Pons (tissue), 1 donor: ENCODE data around the gene SFI1.
"Not testable (repeated sequence)": the region's sequence is repeated elsewhere in the genome, so short reads cannot be mapped to it uniquely, and the experiment has no call there.

Experiments used
- DNase-seq: peaks from one replicate; pipeline ENCODE4 v3.0.0-alpha.2; 2016; ENCODE audit warnings: low spot score

SFI1 gene

DNA sequence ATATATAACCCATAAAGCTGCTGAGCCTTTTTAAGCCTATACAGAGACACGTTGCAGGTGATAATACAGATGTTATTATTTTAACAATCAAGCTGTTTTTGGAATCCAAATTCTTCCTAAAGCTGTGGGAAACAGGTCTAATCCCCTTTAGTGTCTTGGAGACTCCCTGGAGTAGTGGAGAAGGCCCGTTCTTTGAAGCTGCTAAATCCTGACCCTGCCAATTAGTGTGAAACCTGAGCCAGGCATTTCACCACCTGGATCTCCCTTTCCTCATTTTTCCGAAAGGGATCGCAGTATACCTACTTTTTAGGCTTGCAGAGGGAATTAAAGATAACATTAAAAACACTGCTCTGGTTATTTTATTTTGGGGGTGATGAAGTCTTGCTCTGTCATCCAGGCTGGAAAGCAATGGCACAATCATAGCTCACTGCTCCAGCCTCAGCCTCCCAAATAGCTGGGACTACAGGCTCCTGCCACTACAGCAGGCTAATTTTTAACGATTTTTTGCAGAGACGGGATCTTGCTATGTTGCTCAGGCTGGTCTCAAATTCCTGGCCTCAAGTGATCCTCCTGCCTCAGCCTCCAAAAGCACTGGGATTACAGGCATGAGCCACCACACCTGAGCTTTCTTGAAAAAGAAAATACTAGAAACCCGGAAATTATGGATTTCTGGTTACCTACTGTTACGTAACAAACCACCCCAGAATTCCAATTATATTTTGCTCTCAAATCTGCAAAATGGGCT lies 4.9 kb upstream of the SFI1 start:
- DNase-seq = no peak

DNA sequence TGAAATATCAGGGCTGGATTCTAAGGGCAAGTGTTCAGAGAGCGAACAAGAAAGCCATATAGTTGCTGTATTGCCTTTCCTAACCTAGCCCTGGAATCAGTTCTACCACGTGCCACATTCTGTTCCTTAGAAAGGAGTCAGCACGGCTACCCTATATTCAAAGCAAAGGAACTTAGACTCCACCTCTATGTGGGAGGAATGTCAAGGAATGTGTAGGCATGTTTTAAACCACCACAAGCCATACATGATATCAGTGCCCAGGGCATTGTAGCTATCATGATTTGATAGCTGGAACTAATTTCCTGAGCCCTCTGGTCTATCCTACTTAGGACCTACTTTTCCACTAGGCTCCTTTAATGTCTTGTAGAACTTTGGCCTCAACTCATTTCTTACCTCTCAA lies 4.2 kb upstream of the SFI1 start:
- DNase-seq = no peak

DNA sequence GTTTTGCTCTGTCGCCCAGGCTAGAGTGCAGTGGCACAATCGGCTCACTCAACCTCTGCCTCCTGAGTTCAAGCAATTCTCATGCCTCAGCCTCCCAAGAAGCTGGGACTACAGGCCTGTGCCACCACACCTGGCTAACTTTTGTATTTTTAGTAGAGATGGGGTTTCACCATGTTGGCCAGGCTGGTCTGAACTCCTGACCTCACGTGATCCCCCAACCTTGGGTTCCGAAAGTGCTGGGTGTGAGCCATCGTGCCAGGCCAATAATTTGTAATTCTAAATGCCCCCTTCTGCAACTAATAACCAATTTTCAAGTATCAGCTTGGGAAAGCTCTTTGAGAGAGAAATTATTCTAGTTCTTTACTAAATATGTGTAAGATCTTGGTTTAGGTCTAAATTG lies 3.0 kb upstream of the SFI1 start:
- DNase-seq = not testable (repeated sequence)

DNA sequence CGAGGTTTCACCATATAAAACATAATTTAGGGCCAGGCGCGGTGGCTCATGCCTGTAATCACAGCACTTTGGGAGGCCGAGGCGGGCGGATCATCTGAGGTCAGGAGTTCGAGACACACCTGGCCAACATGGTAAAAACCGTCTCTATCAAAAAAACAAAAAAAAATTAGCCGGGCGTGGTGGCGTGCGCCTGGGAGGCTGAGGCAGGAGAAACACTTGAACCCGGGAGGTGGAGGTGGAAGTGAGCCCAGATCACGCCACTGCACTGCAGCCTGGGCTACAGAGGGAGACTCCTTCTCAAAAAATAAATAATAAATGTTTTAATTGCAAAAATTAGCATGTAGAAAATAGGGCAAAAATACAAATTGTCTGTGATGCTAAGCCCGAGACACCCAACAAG lies 993 bp upstream of the SFI1 start:
- no peak for DNase-seq

DNA sequence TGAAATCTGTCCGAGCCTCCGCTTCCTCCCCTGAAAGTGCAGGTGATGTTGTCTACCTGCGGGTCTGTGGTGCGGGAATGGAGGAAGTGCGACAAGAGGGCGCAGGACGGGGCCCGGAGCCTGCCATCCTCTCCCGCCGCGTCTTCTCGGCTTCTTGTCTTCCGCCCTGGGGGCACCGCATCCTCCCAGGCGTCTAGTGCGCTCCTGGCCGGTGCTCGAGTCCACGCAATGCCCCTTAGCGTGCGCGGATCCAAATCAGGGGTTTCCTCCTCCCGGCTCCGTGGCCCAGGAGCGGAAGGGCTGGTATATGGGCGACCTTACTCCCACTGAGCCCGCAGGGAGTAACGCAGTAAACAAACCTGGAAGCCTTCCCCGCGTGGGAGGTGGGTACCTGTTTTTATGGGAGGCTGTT lies 405 bp downstream of the SFI1 start:
- DNase-seq = no peak

DNA sequence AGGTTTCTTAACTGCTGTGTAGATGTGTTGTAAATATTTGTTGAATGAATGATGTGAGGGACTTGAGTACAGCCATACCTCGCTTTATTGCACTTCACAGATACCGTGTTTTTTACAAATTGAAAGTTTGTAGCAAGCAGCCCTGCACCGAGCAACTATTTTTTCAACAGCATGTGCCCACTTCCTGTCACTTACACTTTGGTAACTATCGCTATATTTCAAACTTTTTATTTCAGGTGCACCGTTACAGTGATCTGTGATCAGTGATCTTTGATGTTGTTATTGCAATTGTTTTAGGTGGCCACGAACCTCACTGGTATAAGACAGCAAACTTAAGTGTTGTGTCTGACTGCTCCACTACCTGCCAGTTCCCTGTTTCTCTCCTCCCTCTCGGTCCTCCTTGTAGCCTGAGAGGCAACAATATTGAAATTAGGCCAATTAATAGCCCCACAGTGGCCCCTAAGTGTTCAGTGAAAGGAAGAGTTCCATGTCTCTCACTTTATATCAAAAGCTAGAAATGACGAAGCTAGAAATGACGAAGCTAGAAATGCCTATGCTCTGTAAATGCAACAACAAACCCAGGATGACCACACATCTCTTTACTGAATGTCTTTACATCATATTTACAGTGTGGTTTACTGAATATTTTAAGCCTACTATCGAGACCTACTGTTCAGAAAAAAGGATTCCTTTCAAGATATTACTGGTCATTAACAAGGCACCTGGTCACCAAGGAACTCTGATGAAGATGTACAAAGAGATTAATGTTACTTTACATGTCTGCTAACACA lies 1.0 kb downstream of the SFI1 start:
- DNase-seq = no peak

DNA sequence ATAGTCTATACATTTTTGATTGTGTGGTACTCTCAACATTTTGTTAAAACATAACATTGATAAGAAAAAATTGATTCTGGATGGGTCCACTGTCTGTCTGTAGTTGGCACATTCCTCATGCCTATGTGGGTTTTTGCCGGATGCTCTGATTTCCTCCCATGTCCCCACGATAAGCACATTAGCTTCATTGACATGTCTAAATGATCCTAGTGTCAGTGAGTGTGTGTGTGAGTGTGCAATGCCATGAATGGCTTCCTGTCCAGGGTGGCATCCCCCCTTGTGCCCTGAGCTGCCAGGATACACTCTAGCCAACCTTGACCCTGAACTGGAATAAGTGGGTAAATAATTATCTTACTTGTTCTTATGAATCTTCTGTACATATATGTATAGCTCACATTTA lies 5.4 kb downstream of the SFI1 start:
- no peak for DNase-seq

DNA sequence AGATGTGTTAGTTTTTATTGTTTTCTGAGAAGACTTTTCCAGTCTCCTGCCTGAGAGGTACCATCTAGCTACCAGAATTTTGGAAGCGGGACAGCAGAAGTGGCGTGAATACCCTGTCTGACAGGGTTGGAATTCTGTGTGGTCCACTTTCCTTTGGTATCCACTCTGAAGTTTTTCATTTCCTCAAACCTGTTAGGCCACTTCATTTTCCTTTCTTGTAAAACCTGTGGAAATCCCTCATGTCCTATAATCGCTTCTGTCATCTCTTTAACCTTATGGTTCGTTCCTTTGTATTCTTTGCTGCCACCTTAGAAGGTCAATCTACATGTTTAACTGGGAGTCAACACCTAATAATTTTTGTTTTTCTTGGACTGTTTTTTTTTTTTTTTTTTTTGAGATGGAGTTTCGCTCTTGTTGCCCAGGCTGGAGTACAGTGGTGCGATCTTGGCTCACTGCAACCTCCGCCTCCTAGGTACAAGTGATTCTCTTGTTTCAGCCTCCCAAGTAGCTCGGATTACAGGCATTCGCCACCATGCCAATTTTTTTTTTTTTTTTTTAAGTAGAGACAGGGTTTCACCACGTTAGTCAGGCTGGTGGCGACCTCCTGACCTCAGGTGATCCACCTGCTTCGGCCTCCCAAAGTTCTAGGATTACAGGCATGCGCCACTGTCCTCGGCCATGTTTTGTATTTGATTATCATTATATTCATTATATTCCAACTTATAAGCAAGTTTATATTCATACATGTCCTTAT lies 7.1 kb downstream of the SFI1 start:
- no peak for DNase-seq

DNA sequence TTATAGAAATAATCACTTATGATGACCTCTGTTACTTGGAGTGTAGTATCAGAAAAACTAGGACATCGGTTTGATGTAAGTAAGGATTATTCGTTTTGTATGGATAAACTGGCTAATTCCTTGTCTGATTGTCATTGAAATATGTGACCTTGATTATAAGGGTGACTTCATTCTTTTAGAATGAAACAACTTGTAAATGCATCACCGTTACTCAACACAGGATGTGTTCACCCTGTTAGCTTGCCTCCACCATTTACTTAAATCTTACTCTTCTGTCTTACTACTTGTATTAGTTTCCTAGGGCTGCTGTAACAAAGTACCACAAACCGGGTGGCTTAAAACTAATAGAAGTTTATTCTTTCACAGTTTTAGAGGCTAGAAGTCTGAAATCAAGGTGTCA lies 7.9 kb downstream of the SFI1 start:
- no peak for DNase-seq

DNA sequence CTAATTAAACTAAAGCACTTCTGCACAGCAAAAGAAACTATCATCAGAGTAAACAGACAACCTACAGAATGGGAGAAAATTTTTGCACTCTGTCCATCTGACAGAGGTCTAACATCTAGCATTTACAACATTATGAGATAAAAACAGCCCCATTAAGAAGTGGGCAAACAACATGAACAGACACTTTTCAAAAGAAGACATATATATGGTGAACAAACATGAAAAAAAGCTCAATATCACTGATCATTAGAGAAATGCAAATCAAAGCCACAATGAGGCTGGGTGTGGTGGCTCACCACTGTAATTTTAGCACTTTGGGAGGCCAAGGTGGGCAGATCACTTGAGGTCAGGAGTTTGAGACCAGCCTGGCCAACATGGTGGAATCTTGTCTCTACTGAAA lies 11.2 kb downstream of the SFI1 start:
- DNase-seq = not testable (repeated sequence)

DNA sequence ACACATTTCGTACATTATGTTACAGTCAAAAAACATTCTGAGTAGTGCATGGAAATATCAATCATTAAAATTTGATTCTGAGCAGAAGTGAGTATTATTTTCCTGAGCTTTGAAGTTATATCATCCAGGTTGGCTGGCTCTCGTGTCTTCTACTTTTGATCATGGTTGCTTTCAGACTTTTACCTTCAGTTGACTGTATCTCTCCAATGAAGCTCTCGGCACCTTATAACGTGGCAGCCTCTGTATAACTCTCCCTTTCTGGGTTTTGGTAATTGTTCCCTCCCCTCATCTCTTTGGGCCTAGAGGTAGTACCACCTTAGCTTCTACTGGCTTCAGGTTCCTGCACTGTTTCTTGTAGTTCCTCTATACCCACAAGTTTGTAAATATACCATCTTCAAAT lies 12.2 kb downstream of the SFI1 start:
- DNase-seq = no peak

DNA sequence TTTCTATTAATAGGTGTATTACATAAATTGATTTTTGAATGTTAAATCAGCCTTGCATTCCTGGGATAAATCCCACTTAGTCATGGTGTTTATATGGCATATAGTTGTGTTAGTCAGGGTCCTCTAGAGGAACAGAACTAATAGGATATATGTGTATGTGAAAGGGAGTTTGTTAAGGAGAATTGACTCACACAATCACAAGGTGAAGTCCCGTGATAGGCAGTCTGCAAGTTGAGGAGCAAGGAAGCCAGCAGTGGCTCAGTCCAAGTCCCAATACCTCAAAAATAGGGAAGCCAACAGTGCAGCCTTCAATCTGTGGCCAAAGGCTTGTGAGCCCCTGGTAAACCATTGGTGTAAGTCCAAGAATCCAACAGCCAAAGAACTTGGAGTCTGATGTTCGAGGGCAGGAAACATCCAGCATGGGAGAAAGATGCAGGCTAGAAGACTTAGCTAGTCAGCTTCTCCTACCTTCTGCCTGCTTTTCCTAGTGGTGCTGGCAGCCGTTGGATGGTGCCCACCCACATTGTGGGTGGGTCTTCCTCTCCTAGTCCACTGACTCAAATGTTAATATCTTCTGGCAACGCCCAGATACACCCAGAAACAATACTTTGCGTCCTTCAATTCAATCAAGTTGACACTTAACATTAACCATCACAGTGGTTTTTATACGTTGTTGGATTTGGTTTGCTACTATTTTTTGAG lies 12.9 kb downstream of the SFI1 start:
- no peak for DNase-seq

DNA sequence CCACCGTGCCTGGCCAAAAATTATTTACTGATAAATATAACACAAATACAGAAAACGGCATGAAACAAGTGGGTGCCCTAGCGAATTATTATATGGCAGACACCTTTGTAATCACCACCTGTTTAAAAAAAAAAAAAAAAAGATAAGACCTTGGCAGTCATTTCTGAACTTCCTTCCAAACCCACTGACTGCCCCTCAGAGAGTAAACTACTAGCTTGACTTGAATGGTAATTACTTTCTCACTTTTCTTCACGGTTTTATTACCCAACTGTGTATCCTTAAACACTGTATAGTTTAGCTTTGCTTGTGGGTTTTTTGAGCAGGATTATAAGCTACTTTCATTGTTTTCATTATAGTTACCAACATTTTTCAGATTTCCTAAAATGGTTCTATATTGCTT lies 23.7 kb downstream of the SFI1 start:
- DNase-seq = no peak

DNA sequence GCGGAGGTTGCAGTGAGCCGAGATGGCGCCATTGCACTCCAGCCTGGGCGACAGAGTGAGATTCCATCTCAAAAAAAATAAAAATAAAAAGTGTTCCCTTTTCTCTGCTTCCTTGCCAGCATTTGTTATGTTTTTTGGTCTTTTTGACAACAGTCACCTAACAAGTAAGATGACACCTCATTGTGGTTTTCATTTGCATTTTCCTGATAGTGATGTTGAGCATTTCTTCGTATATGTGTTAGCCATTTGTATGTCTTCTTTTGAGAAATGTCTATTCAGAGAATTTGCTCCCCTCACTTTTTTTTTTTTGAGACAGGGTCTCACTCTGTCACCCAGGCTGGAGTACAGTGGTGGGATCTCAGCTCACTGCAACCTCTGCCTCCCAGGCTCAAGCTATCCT lies 27.8 kb downstream of the SFI1 start:
- DNase-seq = not testable (repeated sequence)

DNA sequence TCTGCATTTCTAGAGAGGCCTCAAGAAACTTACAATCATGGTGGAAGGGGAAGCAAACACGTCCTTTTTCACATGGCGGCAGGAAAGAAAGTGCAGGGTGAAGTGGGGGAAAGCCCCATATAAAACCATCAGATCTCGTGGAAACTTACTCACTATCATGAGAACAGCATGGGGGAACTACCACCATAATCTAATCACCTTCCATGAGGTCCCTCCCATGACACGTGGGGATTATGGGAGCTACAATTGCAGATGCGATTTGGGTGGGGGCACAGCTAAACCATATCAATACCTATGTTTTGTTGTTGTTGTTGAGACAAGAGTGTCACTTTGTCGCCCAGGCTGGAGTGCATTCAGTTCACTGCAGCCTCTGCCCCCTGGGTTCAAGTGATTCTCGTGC lies 29.9 kb downstream of the SFI1 start:
- DNase-seq = no peak

DNA sequence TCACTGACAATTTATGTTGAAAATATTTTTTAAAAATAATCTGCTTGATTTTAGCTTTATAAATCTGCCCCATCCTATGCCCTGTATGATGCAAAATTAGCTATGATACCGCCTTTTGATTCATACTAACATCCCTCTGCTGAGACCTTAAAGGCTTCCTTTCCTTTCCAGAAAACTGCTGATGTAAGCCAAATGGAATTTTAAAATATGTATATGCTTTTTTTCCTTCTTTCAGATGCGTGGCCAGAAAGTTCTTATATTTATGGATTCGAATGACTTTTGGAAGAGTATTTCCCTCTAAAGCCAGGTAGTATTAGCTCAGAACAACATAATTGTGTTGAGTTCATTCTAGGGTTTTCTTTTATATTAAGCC lies 34.5 kb downstream of the SFI1 start:
- no peak for DNase-seq

DNA sequence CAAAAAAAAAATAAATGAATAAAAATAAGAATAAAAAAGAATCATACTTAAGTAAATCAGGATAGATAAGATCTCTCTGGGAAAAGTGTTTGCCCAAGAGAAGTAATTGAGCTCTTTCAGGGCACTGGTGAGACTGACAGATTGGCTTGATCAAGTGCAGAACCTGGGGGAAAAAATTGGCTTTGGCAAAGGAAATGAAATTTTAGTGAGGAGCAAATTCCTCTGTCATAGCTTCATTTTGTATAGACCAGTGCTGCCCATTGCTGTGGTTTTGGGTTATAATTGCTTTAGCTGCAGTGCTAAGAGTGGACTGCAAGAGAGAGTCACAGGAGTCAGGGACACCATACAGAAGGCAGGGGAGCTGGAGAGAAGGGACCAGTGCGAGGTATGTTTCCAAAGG lies 35.7 kb downstream of the SFI1 start:
- no peak for DNase-seq

DNA sequence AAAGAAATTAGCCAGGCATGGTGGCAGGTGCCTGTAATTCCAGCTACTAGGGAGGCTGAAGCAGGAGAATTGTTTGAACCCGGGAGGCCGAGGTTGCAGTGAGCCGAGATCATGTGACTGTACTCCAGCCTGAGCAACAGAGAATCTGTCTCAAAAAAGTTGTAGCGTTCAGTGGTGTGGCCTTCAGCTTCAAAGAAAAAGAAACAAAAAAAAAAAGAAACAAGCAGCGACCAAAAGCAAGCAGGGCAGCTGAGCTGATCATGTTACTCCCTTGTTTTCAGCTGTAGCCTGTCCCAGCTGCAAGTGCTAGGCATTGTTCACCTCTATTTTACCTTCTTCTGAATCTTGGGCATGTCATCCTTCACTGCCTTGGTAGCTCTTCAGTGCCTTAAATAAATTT lies 37.0 kb downstream of the SFI1 start:
- DNase-seq = no peak

DNA sequence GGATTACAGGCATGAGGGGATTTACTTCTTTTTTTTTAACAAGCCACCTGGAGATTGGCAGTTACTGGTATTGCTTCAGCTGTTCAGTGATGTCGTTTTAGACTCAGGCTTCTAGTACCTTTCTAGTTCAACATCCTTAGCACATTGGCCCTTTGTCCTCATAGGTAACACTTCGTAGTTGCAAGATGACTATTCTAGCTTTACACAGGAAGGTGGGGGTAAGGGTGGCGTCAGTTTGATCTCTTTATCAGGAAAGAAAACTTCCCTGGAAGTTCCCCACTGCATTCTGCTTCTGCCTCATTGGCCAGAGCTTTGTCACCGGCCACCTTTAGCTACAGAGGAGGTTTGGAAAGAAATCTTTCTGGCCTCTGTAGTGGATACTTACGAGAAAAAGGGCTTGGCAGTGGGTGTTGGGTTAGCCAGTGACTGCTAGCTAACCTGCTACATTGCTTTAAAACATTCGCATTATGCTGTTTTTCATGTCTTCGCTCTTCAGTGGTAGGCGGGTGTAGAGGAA lies 40.7 kb downstream of the SFI1 start:
- no peak for DNase-seq

DNA sequence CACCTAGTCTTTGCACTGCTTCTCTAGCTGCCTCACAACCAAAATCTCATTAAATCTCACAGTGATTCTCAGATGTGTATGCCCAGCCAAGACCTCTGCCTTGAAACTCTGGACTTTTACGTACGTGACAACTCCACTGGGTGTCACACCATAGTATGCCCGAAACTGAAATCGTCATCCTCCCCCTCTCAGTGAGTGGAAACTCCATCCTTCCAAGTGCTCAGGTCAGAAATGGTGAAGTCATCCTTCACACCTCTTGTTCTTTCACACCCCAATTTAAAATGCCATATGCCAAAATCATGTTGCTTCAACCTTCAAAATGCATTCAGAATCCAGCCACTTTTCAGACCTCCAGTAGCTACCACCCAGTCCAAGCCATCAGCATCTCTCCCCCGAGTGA lies 42.5 kb downstream of the SFI1 start:
- DNase-seq = no peak

DNA sequence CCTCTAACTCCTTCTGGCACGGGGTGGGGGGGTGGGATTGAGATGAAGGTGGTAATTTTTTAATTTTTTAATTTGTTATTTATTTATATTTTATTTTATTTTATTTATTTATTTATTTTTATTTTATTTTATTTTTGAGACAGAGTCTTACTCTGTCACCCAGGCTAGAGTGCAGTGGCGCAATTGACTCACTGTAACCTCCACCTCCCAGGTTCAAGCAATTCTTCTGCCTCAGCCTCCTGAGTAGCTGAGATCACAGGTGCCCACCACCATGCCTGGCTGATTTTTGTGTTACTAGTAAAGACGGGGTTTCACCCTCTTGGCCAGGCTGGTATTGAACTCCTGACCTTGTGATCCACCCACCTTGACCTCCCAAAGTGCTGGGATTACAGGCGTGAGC lies 43.8 kb downstream of the SFI1 start:
- DNase-seq = not testable (repeated sequence)

DNA sequence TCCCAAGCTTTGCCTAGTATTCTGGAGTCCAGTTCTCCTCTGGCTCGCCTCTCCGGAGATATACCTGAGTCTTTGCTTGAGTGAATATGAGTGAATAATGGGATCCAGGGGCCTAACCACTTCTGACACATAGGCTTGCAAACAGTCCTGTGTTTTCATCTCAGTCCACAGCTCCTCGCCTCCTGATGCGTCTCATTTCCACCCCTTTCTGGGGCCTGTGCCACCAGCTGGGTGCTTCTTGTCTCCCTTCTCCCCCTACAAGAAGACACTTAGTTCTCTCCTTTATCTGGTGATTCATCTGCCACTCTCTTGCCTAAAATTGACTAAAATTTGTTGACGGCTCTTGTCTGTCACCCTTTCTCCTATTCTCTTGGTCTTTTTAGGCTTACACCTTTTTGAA lies 44.6 kb downstream of the SFI1 start:
- no peak for DNase-seq
